Common myeloid progenitor, CD34-positive (primary cell): ENCODE data around the gene OR5B12.
"Not testable (repeated sequence)": the region's sequence is repeated elsewhere in the genome, so short reads cannot be mapped to it uniquely, and the experiment has no call there.

ENCODE experiments used
- CTCF ChIA-PET: fragments of 350-600 bp; sonication (Branson Sonifier 250); formaldehyde crosslinking; loops from one replicate; lab custom pipeline; 2021; ENCODE audit warnings: antibody characterized with exemption; lab: Charles Lee
- POLR2A ChIA-PET: fragments of 350-600 bp; sonication (Branson Sonifier 250); formaldehyde crosslinking; loops from one replicate; lab custom pipeline; 2021; ENCODE audit warnings: antibody characterized with exemption; lab: Charles Lee
- DNase-seq, 3 donors: peaks; one replicate each; pipeline versions ENCODE4 v3.0.0 to v3.0.0-alpha.2; 2013
- H3K27ac ChIP-seq, 2 experiments: 1 replicate in 1 of 2; 2 replicates in 1 of 2; pipeline ENCODE4 v1.7.0; 2013; ENCODE audit warnings: inconsistent platforms in 2 of 2, low read length in 2 of 2, mild to moderate bottlenecking in 2 of 2, low read depth in 1 of 2, moderate library complexity in 1 of 2; ENCODE audit not compliant: severe bottlenecking in 2 of 2, insufficient read depth in 1 of 2, poor library complexity in 1 of 2
- H3K27me3 ChIP-seq, 5 experiments: replicated peaks in 2 of 5; 1 replicate in 3 of 5; 2 replicates in 2 of 5; pipeline versions ENCODE4 v1.6.1 to v1.7.0; 2013; ENCODE audit warnings: low read length in 4 of 5, mild to moderate bottlenecking in 2 of 5, moderate library complexity in 2 of 5, inconsistent platforms in 1 of 5; ENCODE audit not compliant: insufficient read depth in 5 of 5, control insufficient read depth in 4 of 5
- H3K36me3 ChIP-seq, 4 experiments: 1 replicate in 2 of 4; 2 replicates in 2 of 4; pipeline versions ENCODE4 v1.6.1 to v1.7.0; 2013; ENCODE audit warnings: low read length in 3 of 4, control low read depth in 1 of 4, mild to moderate bottlenecking in 1 of 4; ENCODE audit not compliant: control insufficient read depth in 4 of 4, insufficient read depth in 4 of 4
- H3K4me1 ChIP-seq, 4 experiments: 1 replicate in 3 of 4; 2 replicates in 1 of 4; pipeline versions ENCODE4 v1.6.1 to v1.7.1; 2013; ENCODE audit warnings: low read length in 3 of 4, mild to moderate bottlenecking in 3 of 4, control low read depth in 1 of 4, inconsistent platforms in 1 of 4, moderate library complexity in 1 of 4; ENCODE audit not compliant: control insufficient read depth in 4 of 4, insufficient read depth in 4 of 4; ENCODE audit errors: control extremely low read depth in 1 of 4
- H3K4me3 ChIP-seq, 7 experiments: 1 replicate in 4 of 7; 2 replicates in 3 of 7; pipeline versions ENCODE4 v1.5.1 to v1.7.0; 2013; ENCODE audit warnings: mild to moderate bottlenecking in 7 of 7, low read length in 6 of 7, moderate library complexity in 6 of 7, inconsistent platforms in 2 of 7, low read depth in 2 of 7, control low read depth in 1 of 7; ENCODE audit not compliant: insufficient read depth in 4 of 7, control insufficient read depth in 1 of 7; ENCODE audit errors: extremely low read depth in 1 of 7
- H3K9me3 ChIP-seq, 5 experiments: 1 replicate in 4 of 5; 2 replicates in 1 of 5; pipeline versions ENCODE4 v1.6.1 to v1.7.1; 2013; ENCODE audit warnings: low read length in 4 of 5, mild to moderate bottlenecking in 2 of 5, inconsistent platforms in 1 of 5, low read depth in 1 of 5, moderate library complexity in 1 of 5; ENCODE audit not compliant: control insufficient read depth in 4 of 5, insufficient read depth in 2 of 5; ENCODE audit errors: control extremely low read depth in 1 of 5
- WGBS: methylation state at CpG from one replicate; pipeline ENCODE4 v1.1.5; 2013; ENCODE audit not compliant: insufficient coverage; 5-methylcytosine and 5-hydroxymethylcytosine counted together

The OR5B12 gene

GRCh38 chr11:58428021-58428420, 14.0 kb downstream of the OR5B12 start, which contains the start of gene OR5B2:
Gene OR5B2 (minus strand): TSS chr11:58428121. CDS start chr11:58423261, 4,860 bp downstream.
- Histone ChIP-seq H3K9me3 (peaks cover 0 to 7% (median 1%) of the 10 kb centered on the region in 5 experiments), H3K4me3 (no peak within 1 kb of the TSS), H3K36me3 (no peaks in the 10 kb centered on the region), H3K27ac (no peak within 1 kb of the TSS), H3K4me1 (no peaks in the 10 kb centered on the region), H3K27me3 (peaks cover 0 to 3% (median 0%) of the 10 kb centered on the region in 5 experiments)
- POLR2A ChIA-PET, result no interaction called here
- CTCF ChIA-PET, result no interaction called here
- WGBS, result 95% methylated on average over 3 of the region's 3 CpGs
- DNase-seq, result no peak

GRCh38 chr11:58406774-58407173, 35.3 kb downstream of the OR5B12 start, which contains the start of gene OR5B3:
Gene OR5B3 (minus strand): TSS chr11:58406874. CDS start chr11:58403409, 3,465 bp downstream.
- POLR2A ChIA-PET, result no interaction called here
- H3K27me3 ChIP-seq, result no peaks in the 10 kb centered on the region
- DNase-seq, result no peak
- H3K4me1 ChIP-seq, result no peaks in the 10 kb centered on the region
- peaks cover 0 to 13% (median 3%) of the 10 kb centered on the region in 5 experiments for H3K9me3 ChIP-seq
- H3K27ac ChIP-seq, result no peak within 1 kb of the TSS
- no peak within 1 kb of the TSS for H3K4me3 ChIP-seq
- CTCF ChIA-PET, result no interaction called here
- WGBS, result no CpG with 5 or more reads among the region's 1 CpG
- H3K36me3 ChIP-seq, result no peaks in the 10 kb centered on the region

GRCh38 chr11:58399622-58400021, 42.4 kb downstream of the OR5B12 start:
- H3K36me3 ChIP-seq, H3K9me3 ChIP-seq, POLR2A ChIA-PET, CTCF ChIA-PET, H3K27ac ChIP-seq, DNase-seq, H3K27me3 ChIP-seq, H3K4me3 ChIP-seq, H3K4me1 ChIP-seq: not testable (repeated sequence)
- no CpG with 5 or more reads among the region's 2 CpGs for WGBS

GRCh38 chr11:58395581-58395980, 46.5 kb downstream of the OR5B12 start:
- Histone ChIP-seq H3K4me1 (no peaks in the 10 kb centered on the region), H3K27me3 (peaks cover 0 to 4% (median 0%) of the 10 kb centered on the region in 5 experiments), H3K27ac (no peak overlapping the region), H3K36me3 (no peaks in the 10 kb centered on the region), H3K4me3 (no peak overlapping the region), H3K9me3 (peaks cover 0 to 4% (median 0%) of the 10 kb centered on the region in 5 experiments)
- DNase-seq, result no peak
- WGBS, result no CpG with 5 or more reads among the region's 2 CpGs
- ChIA-PET CTCF (no interaction called here), POLR2A (no interaction called here)

GRCh38 chr11:58394195-58394594, 47.8 kb downstream of the OR5B12 start:
- Histone ChIP-seq H3K36me3 (no peaks in the 10 kb centered on the region), H3K9me3 (peaks cover 0 to 4% (median 0%) of the 10 kb centered on the region in 5 experiments), H3K4me1 (no peaks in the 10 kb centered on the region), H3K4me3 (no peak overlapping the region), H3K27me3 (peaks cover 0 to 4% (median 0%) of the 10 kb centered on the region in 5 experiments), H3K27ac (no peak overlapping the region)
- no peak for DNase-seq
- ChIA-PET CTCF (no interaction called here), POLR2A (no interaction called here)

- no peaks in the 10 kb centered on the region for H3K36me3 ChIP-seq
- H3K27ac ChIP-seq, result no peak overlapping the region
- WGBS, result 67% methylated on average over 1 of the region's 1 CpG
- H3K9me3 ChIP-seq, result peaks cover 0 to 4% (median 0%) of the 10 kb centered on the region in 5 experiments
- POLR2A ChIA-PET, result interaction anchor here (0.6 kb wide), 1 partner anchor 636 kb away, joined by 3 read pairs; no protein-coding TSS in a partner anchor
- no peak overlapping the region for H3K4me3 ChIP-seq
- peaks cover 0 to 4% (median 0%) of the 10 kb centered on the region in 5 experiments for H3K27me3 ChIP-seq
- H3K4me1 ChIP-seq, result no peaks in the 10 kb centered on the region
- no peak for DNase-seq
- CTCF ChIA-PET, result no interaction called here
Measured at GRCh38 chr11:58392746-58393145, 49.3 kb downstream of the OR5B12 start.

- Histone ChIP-seq H3K36me3 (no peaks in the 10 kb centered on the region), H3K9me3 (peaks cover 0 to 4% (median 0%) of the 10 kb centered on the region in 5 experiments), H3K4me1 (no peaks in the 10 kb centered on the region), H3K27me3 (peaks cover 0 to 4% (median 0%) of the 10 kb centered on the region in 5 experiments), H3K4me3 (no peak overlapping the region), H3K27ac (no peak overlapping the region)
- DNase-seq, result no peak
- WGBS, result no CpG with 5 or more reads among the region's 1 CpG
- ChIA-PET POLR2A (no interaction called here), CTCF (no interaction called here)
Measured at GRCh38 chr11:58391879-58392278, 50.2 kb downstream of the OR5B12 start.
